H1 (cell line): Measurements from ENCODE around the gene FHIT. TPM values are rescaled to one million over a fixed set of nuclear protein-coding genes. Genes with fewer than 3 reads are reported as not detected.

Source experiments
- CTCF ChIA-PET: fragments of 300-600 bp; sonication (Branson Sonifier 250); formaldehyde crosslinking; loops from one replicate; lab custom pipeline; 2021; ENCODE audit not compliant: partially characterized antibody; lab: Charles Lee
- POLR2A ChIA-PET: fragments of 300-600 bp; sonication (Branson Sonifier 250); formaldehyde crosslinking; loops from one replicate; lab custom pipeline; 2021; ENCODE audit warnings: inconsistent platforms; ENCODE audit not compliant: partially characterized antibody; lab: Charles Lee
- DNase-seq, 2 experiments: peaks; one replicate each; pipeline versions ENCODE4 v3.0.0 to v3.0.0-alpha.2; 2010 to 2022; ENCODE audit warnings: low spot score in 2 of 2, low read depth in 1 of 2, mixed read lengths in 1 of 2
- FAIRE-seq: peaks from 2 replicates; lab custom pipeline; 2011; peaks lifted over from hg19 to GRCh38; lab: Jason Lieb, UNC
- H2AFZ ChIP-seq: 2 replicates; pipeline ENCODE4 v1.8.1; 2012; ENCODE audit warnings: low read length, inconsistent platforms
- H2AK5ac ChIP-seq: 2 replicates; pipeline ENCODE4 v1.6.1; 2013; ENCODE audit warnings: low read depth, low read length
- H2BK120ac ChIP-seq: replicated peaks from 2 replicates; pipeline ENCODE3; 2013; ENCODE audit warnings: low read depth, low read length, inconsistent platforms
- H2BK12ac ChIP-seq: 2 replicates; pipeline ENCODE4 v1.6.1; 2013; ENCODE audit warnings: low read depth, low read length
- H2BK15ac ChIP-seq: 2 replicates; pipeline ENCODE4 v1.6.1; 2013; ENCODE audit warnings: low read length
- H2BK20ac ChIP-seq: 2 replicates; pipeline ENCODE4 v1.6.1; 2013; ENCODE audit warnings: low read length
- H2BK5ac ChIP-seq: 2 replicates; pipeline ENCODE4 v1.6.1; 2013; ENCODE audit warnings: low read depth, low read length
- H3K14ac ChIP-seq: 2 replicates; pipeline ENCODE4 v1.6.1; 2013; ENCODE audit warnings: inconsistent platforms; ENCODE audit not compliant: insufficient read length
- H3K18ac ChIP-seq: 2 replicates; pipeline ENCODE4 v1.6.1; 2013; ENCODE audit warnings: low read length; ENCODE audit errors: extremely low read depth
- H3K23ac ChIP-seq: 2 replicates; pipeline ENCODE4 v1.6.1; 2013; ENCODE audit warnings: inconsistent platforms; ENCODE audit not compliant: insufficient read length
- H3K23me2 ChIP-seq: 2 replicates; pipeline ENCODE4 v1.6.1; 2013; ENCODE audit warnings: low read depth, low read length
- H3K27ac ChIP-seq: 2 replicates; pipeline ENCODE4 v1.6.1; 2011; ENCODE audit warnings: low read depth, low read length, inconsistent platforms
- H3K27me3 ChIP-seq, 4 experiments: replicated peaks in 1 of 4; 1 replicate in 1 of 4; 2 replicates in 3 of 4; pipeline versions ENCODE4 v1.6.1 to v1.8.1; 2011 to 2013; ENCODE audit warnings: low read length in 3 of 4, mild to moderate bottlenecking in 3 of 4, inconsistent platforms in 2 of 4, mixed read lengths in 2 of 4, moderate library complexity in 1 of 4; ENCODE audit not compliant: control insufficient read depth in 3 of 4, insufficient read depth in 3 of 4; ENCODE audit errors: extremely low read depth in 1 of 4
- H3K36me3 ChIP-seq, 4 experiments: 2 replicates each; pipeline versions ENCODE4 v1.6.1 to v1.8.1; 2011 to 2013; ENCODE audit warnings: mild to moderate bottlenecking in 4 of 4, low read length in 3 of 4, moderate library complexity in 2 of 4, control low read depth in 1 of 4, inconsistent platforms in 1 of 4; ENCODE audit not compliant: insufficient read depth in 4 of 4, control insufficient read depth in 2 of 4
- H3K4ac ChIP-seq: replicated peaks from 2 replicates; pipeline ENCODE3; 2013; ENCODE audit warnings: low read length, low read depth, mixed read lengths, inconsistent platforms; ENCODE audit not compliant: insufficient read length
- H3K4me1 ChIP-seq, 4 experiments: replicated peaks in 1 of 4; 1 replicate in 1 of 4; 2 replicates in 3 of 4; pipeline versions ENCODE4 v1.6.1 to v1.8.1; 2011 to 2013; ENCODE audit warnings: low read length in 3 of 4, inconsistent platforms in 2 of 4, mixed read lengths in 1 of 4; ENCODE audit not compliant: insufficient read depth in 4 of 4, control insufficient read depth in 3 of 4
- H3K4me2 ChIP-seq, 2 experiments: 2 replicates each; pipeline versions ENCODE4 v1.6.1 to v1.8.1; 2011 to 2013; ENCODE audit warnings: low read depth in 2 of 2, low read length in 2 of 2, control low read depth in 1 of 2, inconsistent platforms in 1 of 2, mild to moderate bottlenecking in 1 of 2; ENCODE audit not compliant: insufficient read depth in 1 of 2
- H3K4me3 ChIP-seq, 4 experiments: fragments of 200-600, 300-600 bp in 1 of 4; sonication (generic), shearing (Covaris generic), sonication (Bioruptor Twin) in 1 of 4; 2 replicates each; pipeline versions ENCODE4 v1.5.1 to v1.8.1; 2011 to 2016; ENCODE audit warnings: low read length in 4 of 4, low read depth in 3 of 4, control low read depth in 2 of 4, inconsistent platforms in 2 of 4, mild to moderate bottlenecking in 2 of 4, mixed read lengths in 1 of 4, moderate library complexity in 1 of 4; ENCODE audit not compliant: insufficient read depth in 2 of 4; ENCODE audit errors: extremely low read depth in 1 of 4
- H3K56ac ChIP-seq: replicated peaks from 2 replicates; pipeline ENCODE3; 2013; ENCODE audit warnings: low read depth, mild to moderate bottlenecking, mixed read lengths, low read length, inconsistent platforms; ENCODE audit not compliant: insufficient read length
- H3K79me1 ChIP-seq: 2 replicates; pipeline ENCODE4 v1.6.1; 2013; ENCODE audit warnings: low read depth, low read length, control low read depth
- H3K79me2 ChIP-seq, 2 experiments: 2 replicates each; pipeline versions ENCODE4 v1.6.1 to v1.8.1; 2012 to 2013; ENCODE audit warnings: low read length in 2 of 2, mild to moderate bottlenecking in 2 of 2, inconsistent platforms in 1 of 2; ENCODE audit not compliant: insufficient read depth in 2 of 2, control insufficient read depth in 1 of 2
- H3K9ac ChIP-seq, 4 experiments: replicated peaks in 1 of 4; 1 replicate in 1 of 4; 2 replicates in 3 of 4; pipeline versions ENCODE4 v1.6.1 to v1.8.1; 2011 to 2013; ENCODE audit warnings: low read depth in 3 of 4, low read length in 3 of 4, control low read depth in 2 of 4, mild to moderate bottlenecking in 2 of 4, moderate library complexity in 2 of 4, inconsistent platforms in 1 of 4; ENCODE audit errors: extremely low read depth in 1 of 4
- H3K9me3 ChIP-seq, 2 experiments: 2 replicates each; pipeline versions ENCODE4 v1.6.1 to v1.8.1; 2012 to 2013; ENCODE audit warnings: mild to moderate bottlenecking in 2 of 2, moderate library complexity in 2 of 2, control low read depth in 1 of 2, inconsistent platforms in 1 of 2, low read depth in 1 of 2, low read length in 1 of 2, mixed read lengths in 1 of 2; ENCODE audit not compliant: insufficient read depth in 2 of 2
- H4K20me1 ChIP-seq, 2 experiments: replicated peaks in 1 of 2; 2 replicates each; pipeline versions ENCODE3 to v1.8.1; 2011 to 2013; ENCODE audit warnings: inconsistent platforms in 2 of 2, low read length in 2 of 2, mild to moderate bottlenecking in 1 of 2; ENCODE audit not compliant: insufficient read depth in 2 of 2, control insufficient read depth in 1 of 2
- H4K5ac ChIP-seq: 2 replicates; pipeline ENCODE4 v1.6.1; 2013; ENCODE audit warnings: low read length, low read depth, mixed read lengths, inconsistent platforms; ENCODE audit not compliant: insufficient read length
- H4K8ac ChIP-seq: 2 replicates; pipeline ENCODE4 v1.8.0; 2013; ENCODE audit warnings: mild to moderate bottlenecking, moderate library complexity, low read length, inconsistent platforms; ENCODE audit not compliant: insufficient read depth; ENCODE audit errors: extremely low read depth
- H4K91ac ChIP-seq: replicated peaks from 2 replicates; pipeline ENCODE3; 2013; ENCODE audit warnings: low read length, mixed read lengths, inconsistent platforms; ENCODE audit not compliant: insufficient read length
- JUN ChIP-seq: IDR thresholded peaks from 2 replicates; pipeline ENCODE4 v1.6.1; 2011; ENCODE audit warnings: low read depth, mild to moderate bottlenecking, improper control_type of control experiment, low read length
- MAFK ChIP-seq: IDR thresholded peaks from 2 replicates; pipeline ENCODE4 v1.6.1; 2012; ENCODE audit warnings: low read depth, mild to moderate bottlenecking, improper control_type of control experiment, low read length
- NANOG ChIP-seq: IDR thresholded peaks from 2 replicates; pipeline ENCODE4 v1.6.1; 2011; ENCODE audit warnings: low read length, low read depth, mild to moderate bottlenecking, inconsistent platforms; ENCODE audit not compliant: insufficient read depth, poor library complexity, severe bottlenecking
- POLR2AphosphoS5 ChIP-seq: IDR thresholded peaks from 2 replicates; pipeline ENCODE4 v1.6.1; 2011; ENCODE audit warnings: low read depth, low read length
- RBBP5 ChIP-seq: IDR thresholded peaks from 2 replicates; pipeline ENCODE4 v1.7.1; 2012; ENCODE audit warnings: low read depth, mild to moderate bottlenecking, inconsistent platforms, low read length, moderate library complexity, borderline replicate concordance
- SAP30 ChIP-seq: fragments of 300-600 bp; sonication (generic); IDR thresholded peaks from 2 replicates; pipeline ENCODE4 v1.7.1; 2012; ENCODE audit warnings: low read length, moderate library complexity, mild to moderate bottlenecking, inconsistent platforms; ENCODE audit not compliant: insufficient read depth, insufficient replicate concordance
- SIX5 ChIP-seq: IDR thresholded peaks from 2 replicates; pipeline ENCODE4 v1.6.1; 2011; ENCODE audit warnings: mild to moderate bottlenecking, low read depth, low read length
- WGBS, 2 experiments: shearing (Covaris generic) in 1 of 2; methylation state at CpG; one replicate each; pipeline versions ENCODE4 v1.1.6 to v1.1.7; 2013 to 2015; ENCODE audit warnings: low lambda C conversion rate in 2 of 2, mixed read lengths in 2 of 2, inconsistent platforms in 1 of 2, low coverage in 1 of 2, missing lambda C conversion rate in 1 of 2; ENCODE audit not compliant: insufficient replicate concordance in 2 of 2, insufficient coverage in 1 of 2, insufficient read length in 1 of 2; ENCODE audit errors: extremely low coverage in 1 of 2, missing lambda C conversion rate in 1 of 2; 5-methylcytosine and 5-hydroxymethylcytosine counted together
- polyA plus RNA-seq, 7 experiments: library from polyadenylated mRNA; depleted of rRNA in 3 of 7; stranded (reverse) in 5 of 7; unstranded in 2 of 7; fragments of >200 nt in 5 of 7; fragments of 200-250 nt in 2 of 7; gene quantifications; 1 replicate in 5 of 7; 2 replicates in 1 of 7; 4 replicates in 1 of 7; pipeline versions ENCODE4 v1.2.1 to v1.2.3, GENCODE V29; 2011 to 2013; ENCODE audit warnings: missing spikeins in 2 of 7, mixed read lengths in 2 of 7
- total RNA-seq: library from RNA; stranded (reverse); fragmentation: NEBNext Ultra II Directional; extraction: Animal tissue kit (Norgen Biotek cat#: 25700); gene quantifications from 2 replicates; pipeline ENCODE4 v1.2.1, GENCODE V29; 2021

Gene FHIT
- total and polyA plus RNA-seq, 2 of the 8 experiments (the other 6 are each of a cell fraction or from before 2014, with no cell fraction given) = 1.2 to 3.2 TPM

- peaks cover 0 to 1% (median 0%) of the 10 kb centered on the region in 4 experiments; a peak in 2 of 7 replicates for H3K27me3 ChIP-seq
- H3K4me2 ChIP-seq = no peak overlapping the region
- no peak overlapping the region for H4K91ac ChIP-seq
- H3K23ac ChIP-seq = no peak overlapping the region
- H3K4ac ChIP-seq = no peak overlapping the region
- 0 out of 7 replicates have a peak, but pooled peaks cover 0 to 2% (median 0%) of the 10 kb centered on the region in 4 experiments for H3K4me1 ChIP-seq
- no peak overlapping the region for H2AFZ ChIP-seq
- H2BK12ac ChIP-seq = no peak overlapping the region
- CTCF ChIA-PET = interaction anchor here (1.1 kb wide), 1 partner anchor 43 kb away, joined by 4 read pairs; no protein-coding TSS in a partner anchor
- FAIRE-seq (no peak), DNase-seq (no peak)
- no peak overlapping the region for H3K4me3 ChIP-seq
- H3K79me2 ChIP-seq = no peaks in the 10 kb centered on the region
- H3K36me3 ChIP-seq = no peaks in the 10 kb centered on the region
- no peak overlapping the region for H3K56ac ChIP-seq
- POLR2A ChIA-PET = no interaction called here
- no peak overlapping the region for H2BK120ac ChIP-seq
- no peaks in the 10 kb centered on the region for H4K20me1 ChIP-seq
- H4K5ac ChIP-seq = no peak overlapping the region
- no peak overlapping the region for H2BK5ac ChIP-seq
- H2BK20ac ChIP-seq = no peak overlapping the region
- no peak overlapping the region for H3K9ac ChIP-seq
- H3K18ac ChIP-seq = no peak overlapping the region
- WGBS, 2 experiments = 96% methylated on average over 2 of the region's 2 CpGs; no CpG with 5 or more reads in 1 of the 2 experiments
- no peaks in the 10 kb centered on the region for H3K79me1 ChIP-seq
- H4K8ac ChIP-seq = no peak overlapping the region
- H2BK15ac ChIP-seq = no peak overlapping the region
- H3K23me2 ChIP-seq = no peaks in the 10 kb centered on the region
- no peak overlapping the region for H3K27ac ChIP-seq
- no peak overlapping the region for H3K14ac ChIP-seq
- no peaks in the 10 kb centered on the region for H3K9me3 ChIP-seq
- H2AK5ac ChIP-seq = no peak overlapping the region
- TF ChIP-seq POLR2AphosphoS5 (no peak), NANOG (no peak), MAFK (no peak), JUN (no peak), SAP30 (no peak), RBBP5 (no peak), SIX5 (no peak)
These were observed 776.2 kb downstream of the FHIT start for GRCh38 chr3:60475096-60475495.
